Measurements from ENCODE around the gene TBC1D8.

The TBC1D8 gene

GRCh38 chr2:100969998-100970397 is 181.2 kb downstream of the TBC1D8 start:
- no peak for DNase-seq

GRCh38 chr2:100968146-100969145 is 182.7 kb downstream of the TBC1D8 start:
- DNase-seq: no peak

GRCh38 chr2:100967716-100968115 is 183.5 kb downstream of the TBC1D8 start:
- no peak for DNase-seq

- no peak for DNase-seq
These were observed 185.6 kb downstream of the TBC1D8 start for GRCh38 chr2:100965596-100965995.

DNA sequence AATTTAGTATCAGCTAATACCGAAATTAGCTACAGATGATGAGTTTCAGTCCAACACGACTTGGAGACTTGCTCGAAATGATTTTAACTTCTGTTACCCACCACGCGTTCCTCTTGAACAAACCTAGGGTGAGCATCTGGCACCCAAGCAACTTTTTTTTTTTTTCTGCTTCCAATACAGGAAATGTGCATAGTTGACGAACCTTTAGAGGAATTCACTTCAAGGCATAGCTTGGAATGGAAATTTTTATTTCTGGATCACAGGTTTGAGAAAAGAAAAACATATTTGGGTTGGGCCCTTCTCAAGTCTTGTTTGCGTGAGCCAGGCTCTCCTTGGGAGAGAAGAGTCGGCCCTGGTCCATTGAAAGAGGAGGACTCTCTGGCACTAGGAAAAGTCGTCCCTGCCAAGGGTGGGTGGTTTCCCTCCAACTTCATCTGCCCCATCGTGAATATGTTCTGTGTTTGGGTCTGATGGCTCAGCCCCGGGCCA is 186.5 kb downstream of the TBC1D8 start:
- DNase-seq: no peak

DNA sequence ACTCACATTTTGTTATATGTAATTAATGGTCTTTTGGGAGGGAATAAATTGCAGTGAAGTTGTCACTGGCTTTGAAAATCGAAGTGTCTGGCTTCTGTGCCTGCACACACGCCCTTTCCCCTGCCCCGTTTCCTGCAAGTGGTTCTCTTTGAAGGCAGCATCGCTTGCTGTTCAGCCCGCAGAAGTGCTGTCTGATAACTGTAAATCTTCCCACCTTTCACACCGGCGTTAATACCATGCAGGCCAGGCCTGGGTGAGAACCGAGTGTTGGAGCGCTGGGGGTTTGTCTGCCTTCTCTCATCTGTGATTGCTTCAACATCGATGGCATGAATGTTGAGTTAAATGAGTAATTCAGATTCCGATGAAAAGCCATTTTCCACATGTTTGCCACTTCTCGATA is 187.0 kb downstream of the TBC1D8 start:
- no peak for DNase-seq

GRCh38 chr2:100963026-100963375 is 188.2 kb downstream of the TBC1D8 start:
- no peak for DNase-seq

- no peak for DNase-seq
These were observed 188.7 kb downstream of the TBC1D8 start for GRCh38 chr2:100962366-100963025.

DNA sequence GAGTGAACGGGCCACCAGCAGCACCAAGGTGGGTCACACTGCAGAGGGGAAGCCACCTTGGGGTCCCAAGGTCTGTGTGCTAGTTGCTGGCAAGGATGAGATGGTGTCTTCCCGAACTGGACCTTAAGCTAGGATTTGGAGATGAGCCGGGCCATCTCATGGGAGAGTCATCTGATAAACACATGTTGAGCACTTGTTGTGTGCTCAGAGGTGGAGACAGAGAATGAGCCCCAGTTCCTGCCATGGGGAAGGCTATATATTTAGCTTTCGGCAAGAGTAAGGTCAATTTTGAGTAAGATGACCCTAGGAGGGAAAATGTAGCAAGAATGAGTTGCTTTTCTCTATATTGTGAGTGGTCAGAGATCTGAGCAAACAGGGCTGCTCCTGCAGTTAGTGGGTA is 190.5 kb downstream of the TBC1D8 start:
- DNase-seq: no peak

DNA sequence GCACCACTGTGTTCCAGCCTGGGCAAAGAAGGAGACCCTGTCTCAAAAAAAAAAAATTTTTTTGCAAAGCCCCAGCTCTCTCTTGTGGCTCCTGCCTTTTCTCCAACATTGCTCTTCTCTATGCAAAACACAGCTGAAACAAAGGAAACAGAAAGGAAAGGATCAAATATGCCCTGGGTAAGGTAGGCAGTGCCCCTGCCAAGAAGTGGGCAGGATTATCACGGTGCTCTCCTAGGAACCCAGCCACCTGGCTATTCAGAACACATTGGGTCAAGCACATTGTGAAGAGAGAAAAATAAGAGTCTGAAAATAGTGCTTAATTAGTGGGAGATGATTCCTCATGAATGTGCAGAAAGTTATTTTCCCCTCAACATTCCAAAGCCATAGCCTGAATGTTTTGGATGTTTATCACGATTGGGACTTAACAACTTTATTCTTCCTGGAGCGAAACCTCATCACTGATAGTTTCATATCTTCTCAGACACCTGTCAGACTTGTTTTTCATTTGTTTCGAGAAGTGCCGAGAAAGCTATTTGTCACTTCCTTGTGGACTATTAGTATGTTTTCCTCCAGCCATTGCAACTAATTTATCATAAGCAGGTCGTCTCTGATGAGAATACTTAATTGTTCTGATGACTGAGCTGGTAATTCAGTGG is 191.8 kb downstream of the TBC1D8 start:
- no peak for DNase-seq

GRCh38 chr2:100957996-100958653 is 193.1 kb downstream of the TBC1D8 start:
- no peak for DNase-seq
